ENCODE results near the gene OTX1. TPM values are rescaled to one million over a fixed set of nuclear protein-coding genes. Genes with fewer than 3 reads are reported as not detected.
"Not testable (repeated sequence)": the region's sequence is repeated elsewhere in the genome, so short reads cannot be mapped to it uniquely, and the experiment has no call there.

OTX1 gene
- total RNA-seq, 1 experiment from 2014 or later: 13.1 TPM

DNA sequence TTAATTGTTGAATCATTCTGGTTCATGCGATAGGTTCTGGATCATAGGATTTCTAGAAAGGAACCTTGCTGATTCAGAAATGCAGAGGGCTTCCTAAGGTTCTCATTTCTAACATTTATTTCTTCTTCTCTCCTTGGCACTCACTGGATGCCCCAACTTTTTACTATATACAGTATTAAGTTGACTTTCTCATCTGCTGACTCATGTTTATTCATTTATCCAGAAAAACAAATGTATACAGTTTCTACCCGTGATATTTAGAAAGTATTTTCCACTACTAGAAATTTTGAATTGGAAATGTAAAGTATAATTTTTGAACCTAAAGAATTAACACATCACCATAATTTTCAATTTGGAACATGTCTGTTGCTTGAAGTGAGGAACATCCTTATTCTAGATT is 32.2 kb upstream of the OTX1 start:
- no peak overlapping the region for H3K9ac ChIP-seq (ENCODE audit: low read length)
- ChIA-PET POLR2A (no interaction called here), CTCF (no interaction called here), RAD21 (ENCODE audit: low non-redundant PET in 1 of 2, low total read pairs in 2 of 2, uncharacterized antibody in 2 of 2, unreplicated experiment in 2 of 2) (no interaction called here)
- H3K9me3 ChIP-seq (ENCODE audit: control insufficient read depth in 1 of 2, insufficient read depth in 1 of 2, low read depth in 1 of 2, low read length in 2 of 2): no peaks in the 10 kb centered on the region
- H4K20me1 ChIP-seq (ENCODE audit: insufficient read depth): no peaks in the 10 kb centered on the region
- H3K4me3 ChIP-seq (replicated peaks in 1 of 2; ENCODE audit: low read depth in 1 of 2, low read length in 2 of 2): no peak overlapping the region
- BruUV-seq (replicated peaks): no TSS peak
- H3K27ac ChIP-seq (ENCODE audit: low read depth, low read length): no peak overlapping the region
- H2AFZ ChIP-seq (ENCODE audit: low read depth, low read length, poor library complexity, severe bottlenecking): no peak overlapping the region
- TF ChIP-seq EGR1 (IDR thresholded peaks at IDR 0.05; ENCODE audit: low read depth) (no peak), POLR2AphosphoS5 (IDR thresholded peaks at IDR 0.05; ENCODE audit: low read depth, low read length) (no peak), SIN3A (IDR thresholded peaks at IDR 0.05; ENCODE audit: low read depth) (no peak)
- TF ChIP-seq, protein P1, sequence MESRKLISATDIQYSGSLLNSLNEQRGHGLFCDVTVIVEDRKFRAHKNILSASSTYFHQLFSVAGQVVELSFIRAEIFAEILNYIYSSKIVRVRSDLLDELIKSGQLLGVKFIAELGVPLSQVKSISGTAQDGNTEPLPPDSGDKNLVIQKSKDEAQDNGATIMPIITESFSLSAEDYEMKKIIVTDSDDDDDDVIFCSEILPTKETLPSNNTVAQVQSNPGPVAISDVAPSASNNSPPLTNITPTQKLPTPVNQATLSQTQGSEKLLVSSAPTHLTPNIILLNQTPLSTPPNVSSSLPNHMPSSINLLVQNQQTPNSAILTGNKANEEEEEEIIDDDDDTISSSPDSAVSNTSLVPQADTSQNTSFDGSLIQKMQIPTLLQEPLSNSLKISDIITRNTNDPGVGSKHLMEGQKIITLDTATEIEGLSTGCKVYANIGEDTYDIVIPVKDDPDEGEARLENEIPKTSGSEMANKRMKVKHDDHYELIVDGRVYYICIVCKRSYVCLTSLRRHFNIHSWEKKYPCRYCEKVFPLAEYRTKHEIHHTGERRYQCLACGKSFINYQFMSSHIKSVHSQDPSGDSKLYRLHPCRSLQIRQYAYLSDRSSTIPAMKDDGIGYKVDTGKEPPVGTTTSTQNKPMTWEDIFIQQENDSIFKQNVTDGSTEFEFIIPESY (IDR thresholded peaks at IDR 0.05; ENCODE audit: extremely low read depth, insufficient replicate concordance, low read length): no peak
- no peak for DNase-seq (ENCODE audit: low read depth, low spot score)
- H3K4me2 ChIP-seq (ENCODE audit: low read length): no peak overlapping the region
- no peaks in the 10 kb centered on the region for H3K27me3 ChIP-seq (ENCODE audit: insufficient read depth, low read length)
- peaks cover 0 to 2% of the 10 kb centered on the region in 2 experiments; a peak in 1 of 4 replicates for H3K36me3 ChIP-seq (ENCODE audit: control insufficient read depth in 1 of 2, insufficient read depth in 2 of 2, low read length in 2 of 2)
- no peaks in the 10 kb centered on the region for H3K79me2 ChIP-seq (ENCODE audit: insufficient read depth, low read length)
- H3K4me1 ChIP-seq (ENCODE audit: control insufficient read depth in 1 of 2, insufficient read depth in 2 of 2, low read length in 2 of 2): no peaks in the 10 kb centered on the region; a peak in 1 of 4 replicates
- H3K9me2 ChIP-seq (ENCODE audit: insufficient read depth): no peaks in the 10 kb centered on the region
- intact Hi-C loops (cut with micrococcal nuclease): no loop called here
- no peak for ATAC-seq

DNA sequence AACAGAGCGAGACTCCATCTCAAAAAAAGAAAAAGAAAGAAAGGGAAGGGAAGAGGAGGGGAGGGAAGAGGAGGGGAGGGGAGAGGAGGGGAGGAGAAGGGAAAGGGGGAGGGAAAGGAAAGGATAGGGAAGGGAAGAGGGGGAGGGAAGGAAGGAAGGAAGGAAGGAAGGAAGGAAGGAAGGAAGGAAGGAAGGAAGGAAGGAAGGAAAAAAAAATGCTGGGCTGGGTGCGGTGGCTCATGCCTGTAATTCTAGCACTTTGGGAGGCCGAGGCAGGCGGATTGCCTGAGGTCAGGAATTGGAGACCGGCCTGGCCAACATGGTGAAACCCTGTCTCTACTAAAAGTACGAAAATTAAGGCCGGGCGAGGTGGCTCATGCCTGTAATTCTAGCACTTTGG is 30.9 kb upstream of the OTX1 start:
- not testable (repeated sequence) for H3K9me2 ChIP-seq (ENCODE audit: insufficient read depth); H2AFZ ChIP-seq (ENCODE audit: low read depth, low read length, poor library complexity, severe bottlenecking)

More for the DNA sequence above, 30.9 kb upstream of the OTX1 start:
- H3K4me2 ChIP-seq (ENCODE audit: low read length); H3K79me2 ChIP-seq (ENCODE audit: insufficient read depth, low read length); H3K27ac ChIP-seq (ENCODE audit: low read depth, low read length); H3K27me3 ChIP-seq (ENCODE audit: insufficient read depth, low read length); RAD21 ChIA-PET (ENCODE audit: low non-redundant PET in 1 of 2, low total read pairs in 2 of 2, uncharacterized antibody in 2 of 2, unreplicated experiment in 2 of 2); H3K4me3 ChIP-seq (replicated peaks in 1 of 2; ENCODE audit: low read depth in 1 of 2, low read length in 2 of 2); H3K9me3 ChIP-seq (ENCODE audit: control insufficient read depth in 1 of 2, insufficient read depth in 1 of 2, low read depth in 1 of 2, low read length in 2 of 2); H4K20me1 ChIP-seq (ENCODE audit: insufficient read depth); intact Hi-C loops (cut with micrococcal nuclease); CTCF ChIA-PET; H3K36me3 ChIP-seq (ENCODE audit: control insufficient read depth in 1 of 2, insufficient read depth in 2 of 2, low read length in 2 of 2); H3K4me1 ChIP-seq (ENCODE audit: control insufficient read depth in 1 of 2, insufficient read depth in 2 of 2, low read length in 2 of 2); H3K9ac ChIP-seq (ENCODE audit: low read length); DNase-seq (ENCODE audit: low read depth, low spot score); ATAC-seq; POLR2A ChIA-PET; BruUV-seq (replicated peaks): not testable (repeated sequence)
